PC-9 (cell line): ENCODE data around the gene COL4A1. TPM values are rescaled to one million over a fixed set of nuclear protein-coding genes. Genes with fewer than 3 reads are reported as not detected.

Experiments used
- BruUV-seq: library from RNA; stranded (reverse); fragments of 400-500 nt; replicated peaks from 2 replicates; lab custom pipeline; 2021; lab: Mats Ljungman, UMichigan
- CTCF ChIA-PET: fragments of 300-600 bp; sonication (Branson Sonifier 250); formaldehyde crosslinking; loops from one replicate; lab custom pipeline; 2022; ENCODE audit warnings: antibody characterized with exemption; lab: Charles Lee
- POLR2A ChIA-PET: fragments of 300-600 bp; sonication (Branson Sonifier 250); formaldehyde crosslinking; loops from one replicate; lab custom pipeline; 2022; ENCODE audit warnings: antibody characterized with exemption; ENCODE audit not compliant: unreplicated experiment; lab: Charles Lee
- DNase-seq, 2 experiments: peaks; one replicate each; pipeline versions ENCODE4 v3.0.0 to v3.0.0-alpha.2; 2015 to 2022; ENCODE audit warnings: mixed read lengths in 1 of 2
- H2AFZ ChIP-seq: fragments of 200-600 bp; sonication (generic); 2 replicates; pipeline ENCODE4 v1.8.1; 2017; ENCODE audit warnings: antibody characterized with exemption
- H3F3A ChIP-seq: fragments of 200-600 bp; sonication (generic); 2 replicates; pipeline ENCODE4 v1.8.1; 2017; ENCODE audit warnings: antibody characterized with exemption, mild to moderate bottlenecking, low read depth; ENCODE audit not compliant: insufficient read depth
- H3K27ac ChIP-seq: fragments of 200-600 bp; sonication (generic); 2 replicates; pipeline ENCODE4 v1.6.1; 2016; ENCODE audit warnings: mixed run types
- H3K27me3 ChIP-seq: fragments of 200-600 bp; sonication (generic); 2 replicates; pipeline ENCODE4 v1.6.1; 2016; ENCODE audit warnings: low read depth, mixed run types; ENCODE audit not compliant: insufficient read depth
- H3K36me3 ChIP-seq: fragments of 200-600 bp; sonication (generic); 2 replicates; pipeline ENCODE4 v1.6.1; 2016; ENCODE audit warnings: low read depth, mixed run types
- H3K4me1 ChIP-seq: fragments of 200-600 bp; sonication (generic); replicated peaks from 2 replicates; pipeline ENCODE4 v1.6.1; 2016; ENCODE audit warnings: mixed run types; ENCODE audit not compliant: insufficient read depth
- H3K4me2 ChIP-seq: fragments of 200-600 bp; sonication (generic); 2 replicates; pipeline ENCODE4 v1.6.1; 2017; ENCODE audit warnings: mixed run types
- H3K4me3 ChIP-seq: fragments of 200-600 bp; sonication (generic); 2 replicates; pipeline ENCODE4 v1.6.1; 2016; ENCODE audit warnings: mixed run types
- H3K79me2 ChIP-seq: fragments of 200-600 bp; sonication (generic); 2 replicates; pipeline ENCODE4 v1.6.1; 2017; ENCODE audit warnings: low read depth, mixed run types
- H3K9me2 ChIP-seq: fragments of 200-600 bp; sonication (generic); 2 replicates; pipeline ENCODE4 v1.8.1; 2017; ENCODE audit warnings: mild to moderate bottlenecking; ENCODE audit not compliant: insufficient read depth
- H3K9me3 ChIP-seq: fragments of 200-600 bp; sonication (generic); 2 replicates; pipeline ENCODE4 v1.8.1; 2016; ENCODE audit warnings: low read depth; ENCODE audit not compliant: insufficient read depth
- H4K20me1 ChIP-seq: fragments of 200-600 bp; sonication (generic); 2 replicates; pipeline ENCODE4 v1.8.1; 2017; ENCODE audit not compliant: insufficient read depth
- CTCF ChIP-seq: fragments of 200-600 bp; sonication (generic); conservative IDR thresholded peaks from 2 replicates; pipeline ENCODE4 v1.6.1; 2017; ENCODE audit warnings: mixed run types, antibody characterized with exemption, mild to moderate bottlenecking, moderate library complexity
- EZH2 ChIP-seq: fragments of 200-600 bp; sonication (generic); IDR thresholded peaks from 2 replicates; pipeline ENCODE4 v1.8.0; 2017; ENCODE audit warnings: antibody characterized with exemption, low read depth
- intact Hi-C: fragments of 100-400 bp; cut with micrococcal nuclease; formaldehyde crosslinking; loops from one replicate; pipeline ENCODE4 v1.10.0; 2022; ENCODE audit not compliant: unreplicated experiment
- total RNA-seq: library from RNA; stranded (reverse); gene quantifications from 2 replicates; pipeline ENCODE4 v1.2.3, GENCODE V29; 2021

COL4A1 gene
- total RNA-seq, 1 experiment from 2014 or later = 24.5 TPM

- ChIA-PET CTCF (no interaction called here), POLR2A (no interaction called here)
- no peak overlapping the region for H3K27ac ChIP-seq
- no peak for DNase-seq
- no peak overlapping the region for H3K4me2 ChIP-seq
- H3K9me3 ChIP-seq = peaks cover 4% of the 10 kb centered on the region; the same call in 1 of the 2 replicates
- no peak for TF ChIP-seq EZH2
- no peak for TF ChIP-seq CTCF
- no peaks in the 10 kb centered on the region for H3K9me2 ChIP-seq
- no peaks in the 10 kb centered on the region for H4K20me1 ChIP-seq
- H3K79me2 ChIP-seq = no peaks in the 10 kb centered on the region
- intact Hi-C loops = no loop called here
- no peaks in the 10 kb centered on the region for H3F3A ChIP-seq
- H3K4me1 ChIP-seq = no peaks in the 10 kb centered on the region
- no TSS peak for BruUV-seq
- H2AFZ ChIP-seq = no peak overlapping the region
- H3K27me3 ChIP-seq = no peaks in the 10 kb centered on the region
- H3K4me3 ChIP-seq = no peak overlapping the region
- no peaks in the 10 kb centered on the region for H3K36me3 ChIP-seq
Observed at GRCh38 chr13:110236431-110236830, 70.5 kb downstream of the COL4A1 start.

- H3K9me2 ChIP-seq = no peaks in the 10 kb centered on the region
- POLR2A ChIA-PET = no interaction called here
- H3K79me2 ChIP-seq = no peaks in the 10 kb centered on the region
- H3K4me1 ChIP-seq = peaks cover 7% of the 10 kb centered on the region; the same call in 1 of the 2 replicates
- H3K27me3 ChIP-seq = no peaks in the 10 kb centered on the region
- intact Hi-C loops = no loop called here
- no peak overlapping the region for H2AFZ ChIP-seq
- CTCF ChIA-PET = no interaction called here
- DNase-seq = no peak
- H3K36me3 ChIP-seq = no peaks in the 10 kb centered on the region
- TF ChIP-seq CTCF (no peak), EZH2 (no peak)
- no peak overlapping the region for H3K4me2 ChIP-seq
- H3F3A ChIP-seq = no peaks in the 10 kb centered on the region
- H3K4me3 ChIP-seq = no peak overlapping the region
- peaks cover 4% of the 10 kb centered on the region; the same call in 1 of the 2 replicates for H3K9me3 ChIP-seq
- H3K27ac ChIP-seq = no peak overlapping the region
- no peaks in the 10 kb centered on the region for H4K20me1 ChIP-seq
- no TSS peak for BruUV-seq
Observed at GRCh38 chr13:110234532-110234931, 72.4 kb downstream of the COL4A1 start.

- no peak overlapping the region for H3K4me2 ChIP-seq
- no peaks in the 10 kb centered on the region for H3K36me3 ChIP-seq
- peaks cover 7% of the 10 kb centered on the region; the same call in 1 of the 2 replicates for H3K4me1 ChIP-seq
- no peaks in the 10 kb centered on the region for H3K79me2 ChIP-seq
- no peaks in the 10 kb centered on the region for H3K9me2 ChIP-seq
- no peaks in the 10 kb centered on the region for H3F3A ChIP-seq
- no peak overlapping the region for H2AFZ ChIP-seq
- ChIA-PET CTCF (no interaction called here), POLR2A (no interaction called here)
- intact Hi-C loops = no loop called here
- no peak overlapping the region for H3K4me3 ChIP-seq
- DNase-seq = no peak
- BruUV-seq = no TSS peak
- no peaks in the 10 kb centered on the region for H3K27me3 ChIP-seq
- no peaks in the 10 kb centered on the region for H4K20me1 ChIP-seq
- peaks cover 4% of the 10 kb centered on the region; the same call in 1 of the 2 replicates for H3K9me3 ChIP-seq
- no peak overlapping the region for H3K27ac ChIP-seq
- TF ChIP-seq CTCF (no peak), EZH2 (no peak)
Observed at GRCh38 chr13:110233951-110234280, 73.0 kb downstream of the COL4A1 start.
